ENCODE results near the gene ZNF598. TPM values are rescaled to one million over a fixed set of nuclear protein-coding genes. Genes with fewer than 3 reads are reported as not detected.

Gene ZNF598
- total RNA-seq, 1 donor from 2014 or later: 31.1 TPM

DNA sequence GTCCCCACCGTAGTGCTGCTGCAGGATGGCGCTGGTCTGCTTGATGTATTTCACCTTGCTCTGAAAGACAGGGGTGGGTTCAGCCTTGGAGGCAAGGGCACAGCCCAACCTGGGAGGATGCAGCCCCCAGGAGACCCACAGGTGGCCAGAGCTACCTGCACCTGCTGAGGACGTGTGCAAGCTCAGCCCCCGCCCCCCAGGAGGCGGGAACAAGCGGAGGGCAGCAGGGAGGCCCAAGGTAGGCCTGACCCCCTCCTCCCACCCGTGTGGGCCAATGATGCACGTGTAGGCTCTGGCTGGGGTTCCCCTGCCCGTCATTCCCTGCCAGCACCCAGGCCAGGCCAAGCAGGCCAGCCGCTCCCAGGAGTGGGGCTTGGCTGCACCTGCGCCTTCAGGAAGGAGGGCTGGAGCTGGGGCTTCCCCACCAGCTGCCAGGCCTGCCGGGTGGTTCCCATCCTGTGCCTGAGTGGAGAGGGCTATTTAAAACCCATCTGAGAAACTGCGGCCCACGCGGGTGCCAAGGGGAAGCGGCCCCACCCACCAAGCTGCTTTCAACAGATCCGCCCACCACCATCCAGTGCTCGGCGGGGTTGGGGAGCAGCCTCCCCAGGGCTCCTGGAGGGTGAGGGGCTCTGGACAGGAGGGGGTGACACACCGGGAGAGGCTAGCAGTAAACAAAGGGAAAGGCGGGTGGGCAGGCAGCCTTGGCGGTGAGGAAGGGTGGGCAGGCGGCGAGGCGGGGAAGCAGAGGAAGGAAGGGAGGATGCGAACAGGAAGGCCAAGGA lies 34.2 kb upstream of the ZNF598 start:
- intact Hi-C loops (cut with DNase I): no loop called here
- DNase-seq (ENCODE audit: low spot score in 2 of 2): no peak
- Histone ChIP-seq H3K27me3 (no peaks in the 10 kb centered on the region), H3K4me1 (peaks cover 4 to 17% of the 10 kb centered on the region in 2 donors), H3K36me3 (no peaks in the 10 kb centered on the region), H3K9me3 (no peaks in the 10 kb centered on the region), H3K27ac (no peak overlapping the region), H3K4me3 (no peak overlapping the region)
- TF ChIP-seq, protein P1, sequence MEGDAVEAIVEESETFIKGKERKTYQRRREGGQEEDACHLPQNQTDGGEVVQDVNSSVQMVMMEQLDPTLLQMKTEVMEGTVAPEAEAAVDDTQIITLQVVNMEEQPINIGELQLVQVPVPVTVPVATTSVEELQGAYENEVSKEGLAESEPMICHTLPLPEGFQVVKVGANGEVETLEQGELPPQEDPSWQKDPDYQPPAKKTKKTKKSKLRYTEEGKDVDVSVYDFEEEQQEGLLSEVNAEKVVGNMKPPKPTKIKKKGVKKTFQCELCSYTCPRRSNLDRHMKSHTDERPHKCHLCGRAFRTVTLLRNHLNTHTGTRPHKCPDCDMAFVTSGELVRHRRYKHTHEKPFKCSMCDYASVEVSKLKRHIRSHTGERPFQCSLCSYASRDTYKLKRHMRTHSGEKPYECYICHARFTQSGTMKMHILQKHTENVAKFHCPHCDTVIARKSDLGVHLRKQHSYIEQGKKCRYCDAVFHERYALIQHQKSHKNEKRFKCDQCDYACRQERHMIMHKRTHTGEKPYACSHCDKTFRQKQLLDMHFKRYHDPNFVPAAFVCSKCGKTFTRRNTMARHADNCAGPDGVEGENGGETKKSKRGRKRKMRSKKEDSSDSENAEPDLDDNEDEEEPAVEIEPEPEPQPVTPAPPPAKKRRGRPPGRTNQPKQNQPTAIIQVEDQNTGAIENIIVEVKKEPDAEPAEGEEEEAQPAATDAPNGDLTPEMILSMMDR (IDR thresholded peaks at IDR 0.05): no peak

DNA sequence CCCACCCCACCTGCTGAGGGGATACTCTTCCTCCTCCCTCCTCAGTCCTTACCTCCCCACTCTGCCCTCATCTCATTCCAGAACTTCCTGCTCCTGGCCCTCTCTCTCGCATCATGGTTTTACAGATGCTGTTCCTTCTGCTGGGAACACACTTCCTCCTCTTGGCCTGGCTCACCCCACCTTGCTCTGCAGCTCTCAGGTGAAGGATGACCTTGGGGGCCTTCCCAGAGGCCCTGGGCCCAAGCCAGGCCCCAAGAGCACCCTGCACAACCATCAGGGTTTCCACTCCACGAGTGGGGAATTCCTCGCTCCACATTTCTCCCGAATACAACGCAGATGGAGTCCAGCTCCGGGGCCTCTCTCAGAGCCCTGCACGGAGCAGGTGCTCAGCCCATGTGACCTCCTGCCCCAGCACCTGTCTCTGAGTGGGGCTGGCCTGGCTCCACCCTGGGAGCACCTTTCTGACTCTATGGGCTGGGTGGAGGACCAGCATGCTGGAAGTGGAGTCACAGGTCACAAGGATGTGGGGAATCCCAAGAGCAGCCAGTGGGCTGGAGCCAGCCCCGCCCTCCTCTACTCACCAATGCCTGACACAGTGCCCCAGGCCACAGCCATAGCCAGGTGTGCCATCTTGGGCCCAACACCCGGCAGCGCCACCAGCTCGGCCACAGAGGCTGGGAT lies 33.5 kb upstream of the ZNF598 start:
- Histone ChIP-seq H3K4me3 (no peak overlapping the region), H3K9me3 (no peaks in the 10 kb centered on the region), H3K4me1 (peaks cover 4 to 13% of the 10 kb centered on the region in 2 donors), H3K27me3 (no peaks in the 10 kb centered on the region), H3K36me3 (peaks cover under 1 to 4% of the 10 kb centered on the region in 2 donors), H3K27ac (no peak overlapping the region)
- intact Hi-C loops (cut with DNase I): no loop called here
- no peak for DNase-seq (ENCODE audit: low spot score in 2 of 2)
- TF ChIP-seq, protein P1 (IDR thresholded peaks at IDR 0.05): no peak

DNA sequence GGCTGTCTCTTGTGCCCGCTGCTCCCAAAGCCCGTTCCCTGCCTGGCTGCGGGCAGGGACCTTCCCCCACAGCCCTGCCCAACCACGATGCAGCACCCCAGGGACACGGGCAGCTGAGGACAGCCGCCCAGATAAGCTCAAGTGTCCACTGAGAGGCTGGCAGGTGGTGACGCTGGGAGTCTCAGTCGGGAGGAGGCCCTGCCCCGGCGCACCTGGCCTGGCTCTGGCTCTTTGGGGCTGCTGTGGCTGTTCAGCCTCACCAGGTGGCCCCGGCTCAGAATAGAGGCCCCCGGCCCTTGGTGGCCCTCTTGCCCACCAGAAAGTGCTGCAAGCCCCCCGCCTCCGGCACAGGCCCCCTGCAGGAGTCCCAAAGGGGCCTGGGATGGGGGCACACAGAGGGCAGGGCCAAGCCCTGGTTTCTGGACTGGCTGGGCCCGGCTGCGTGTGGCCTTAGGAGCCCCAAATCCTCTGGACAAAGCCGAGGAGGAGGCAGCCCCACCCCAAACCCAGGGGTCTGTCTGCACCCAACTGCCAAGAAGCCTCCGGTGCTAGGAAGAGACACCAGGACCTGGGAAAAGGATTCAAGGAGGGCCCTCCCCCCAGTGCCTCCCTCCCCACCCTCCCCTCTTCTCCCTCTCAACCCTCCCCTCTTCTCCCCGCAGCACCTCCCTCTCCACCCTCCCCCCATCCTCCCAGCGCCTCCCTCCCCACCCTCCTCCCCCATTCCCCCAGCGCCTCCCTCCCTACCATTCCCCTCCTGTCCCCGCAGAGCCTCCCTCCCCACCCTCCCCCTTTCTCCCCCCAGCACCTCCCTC lies 32.8 kb upstream of the ZNF598 start:
- TF ChIP-seq, protein P1 (IDR thresholded peaks at IDR 0.05): no peak
- H3K27me3 ChIP-seq: no peaks in the 10 kb centered on the region
- peaks cover 4 to 13% of the 10 kb centered on the region in 2 donors for H3K4me1 ChIP-seq
- intact Hi-C loops (cut with DNase I): no loop called here
- no peak for DNase-seq (ENCODE audit: low spot score in 2 of 2)
- H3K27ac ChIP-seq: no peak overlapping the region
- no peak overlapping the region for H3K4me3 ChIP-seq
- peaks cover 4 to 12% of the 10 kb centered on the region in 2 donors for H3K36me3 ChIP-seq
- H3K9me3 ChIP-seq: no peaks in the 10 kb centered on the region

DNA sequence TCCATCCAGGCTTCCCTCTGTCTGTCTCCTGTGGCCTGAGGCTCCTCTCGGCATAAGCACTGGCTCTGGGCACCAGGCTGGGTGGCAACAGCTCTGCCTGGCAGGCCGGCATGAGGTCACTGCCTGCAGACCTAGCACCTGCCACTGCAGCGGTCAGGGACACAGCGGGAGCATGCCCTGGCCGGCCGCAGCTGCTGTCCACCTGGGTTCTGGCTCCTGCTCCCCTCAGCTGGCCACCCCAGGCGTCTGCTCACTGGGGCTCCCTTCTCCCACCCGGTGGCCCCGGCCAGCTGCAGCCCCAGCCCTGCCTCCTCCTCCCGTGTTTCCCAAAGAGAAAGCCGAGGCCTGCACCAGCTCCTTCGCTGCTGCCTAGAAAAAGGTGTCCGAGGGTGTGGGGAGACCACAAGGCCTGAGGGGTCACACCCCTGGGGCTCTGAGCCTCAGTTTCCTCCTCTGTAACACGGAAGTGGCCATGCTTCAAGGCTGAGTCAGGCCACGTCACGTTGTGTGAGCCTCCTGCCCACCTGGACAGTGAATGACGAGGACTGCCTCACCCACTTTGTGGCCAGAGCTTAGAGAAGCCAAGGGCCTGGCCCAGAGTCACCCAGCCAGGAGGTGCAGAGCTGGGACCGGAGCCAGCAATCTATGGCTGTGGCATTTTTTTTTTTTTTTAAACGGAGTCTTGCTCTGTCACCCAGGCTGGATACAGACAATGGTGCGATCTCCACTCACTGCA lies 31.3 kb upstream of the ZNF598 start:
- DNase-seq (ENCODE audit: low spot score in 2 of 2): no peak
- H3K27me3 ChIP-seq: no peaks in the 10 kb centered on the region
- intact Hi-C loops (cut with DNase I): no loop called here
- peaks cover 5 to 17% of the 10 kb centered on the region in 2 donors for H3K4me1 ChIP-seq
- TF ChIP-seq, protein P1 (IDR thresholded peaks at IDR 0.05): no peak
- no peaks in the 10 kb centered on the region for H3K9me3 ChIP-seq
- no peak overlapping the region for H3K4me3 ChIP-seq
- no peak overlapping the region for H3K27ac ChIP-seq
- H3K36me3 ChIP-seq: peaks cover 4 to 15% of the 10 kb centered on the region in 2 donors

Measured in ascending aorta (tissue), 2 donors.